Activated CD4-positive, CD25-positive, alpha-beta regulatory T cell treated with anti-CD3 and anti-CD28 coated beads, Interleukin-2, amount 50 U/mL, for 16 hours (primary cell): ENCODE data around the gene GALNT13.

Experiments
- DNase-seq: peaks from one replicate; pipeline ENCODE4 v3.0.0-alpha.2; 2020; ENCODE audit warnings: low read depth, low spot score

GALNT13 gene

DNA sequence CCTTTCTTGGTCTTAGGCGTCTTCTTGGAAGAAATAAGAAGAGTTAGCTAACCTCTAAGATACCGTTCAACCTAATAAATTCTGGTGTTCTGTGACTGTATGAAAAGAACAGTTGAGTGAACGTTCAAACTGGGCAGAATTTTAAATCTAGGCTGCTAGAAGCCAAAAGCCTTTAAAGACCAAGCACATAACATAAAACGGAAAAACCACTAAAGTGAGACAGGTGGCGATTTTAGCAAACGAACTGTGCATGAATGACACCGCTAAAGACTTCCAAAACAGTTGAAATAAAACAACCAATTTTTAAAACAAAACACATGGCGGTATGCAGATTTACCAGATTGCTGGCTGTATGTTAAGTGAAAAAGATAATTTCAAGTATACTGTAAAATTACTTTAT is 73.1 kb downstream of the GALNT13 start:
- DNase-seq = no peak

DNA sequence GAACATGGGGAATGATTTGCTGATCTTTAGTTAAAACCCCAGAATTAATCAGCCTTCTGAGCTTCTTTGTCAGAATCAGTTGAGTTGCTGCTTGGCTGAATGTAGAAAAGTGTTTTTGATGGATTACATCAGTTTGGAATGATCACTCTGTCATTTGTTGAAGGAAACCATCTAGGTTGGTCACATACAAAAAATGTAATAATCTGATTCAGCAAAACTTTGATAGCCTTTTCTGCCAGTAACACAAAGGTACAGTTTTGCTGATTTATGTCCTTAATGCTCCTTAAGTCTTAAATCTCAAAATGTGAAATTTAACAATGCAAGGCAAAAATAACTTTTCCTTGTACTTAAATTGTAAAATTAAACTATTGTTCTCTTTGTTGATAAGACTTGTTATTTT is 74.3 kb downstream of the GALNT13 start:
- DNase-seq = no peak

DNA sequence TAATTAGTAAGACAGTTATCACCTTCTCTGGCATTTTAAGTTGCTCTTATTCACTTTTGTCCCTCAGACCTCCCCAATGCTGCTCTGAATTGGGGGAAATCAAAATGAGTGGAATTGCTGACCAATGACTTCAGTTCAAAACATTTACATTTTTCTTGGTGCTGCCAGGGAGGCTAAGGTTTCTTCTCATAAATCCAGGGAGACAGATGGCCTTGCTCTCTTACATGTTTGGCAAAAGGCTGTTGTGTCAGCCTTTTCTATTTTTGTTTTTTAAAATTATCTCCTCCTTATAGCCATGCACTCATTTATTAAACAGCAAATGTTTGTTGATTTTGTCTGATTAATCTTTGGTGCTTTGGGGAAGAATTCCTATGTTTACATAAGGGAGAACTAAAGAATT is 82.0 kb downstream of the GALNT13 start:
- DNase-seq = no peak

DNA sequence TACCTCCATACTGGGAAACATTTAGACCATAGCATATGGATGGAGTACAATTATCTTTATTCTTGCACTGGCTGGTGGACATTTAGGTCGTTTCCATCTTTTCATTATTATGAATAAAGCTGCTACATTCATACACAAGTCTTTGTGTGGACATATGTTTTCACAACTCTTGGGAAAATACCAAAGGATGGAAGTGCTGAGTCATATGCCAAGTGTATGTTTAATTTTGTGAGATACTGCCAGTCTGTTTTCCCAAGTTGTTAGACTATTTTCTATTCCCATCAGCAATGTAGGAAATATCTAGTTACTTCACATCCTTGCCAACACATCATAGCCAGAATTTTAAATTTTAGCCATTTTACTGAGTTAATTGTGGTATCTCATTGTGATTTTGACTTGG is 91.5 kb downstream of the GALNT13 start:
- DNase-seq = no peak

DNA sequence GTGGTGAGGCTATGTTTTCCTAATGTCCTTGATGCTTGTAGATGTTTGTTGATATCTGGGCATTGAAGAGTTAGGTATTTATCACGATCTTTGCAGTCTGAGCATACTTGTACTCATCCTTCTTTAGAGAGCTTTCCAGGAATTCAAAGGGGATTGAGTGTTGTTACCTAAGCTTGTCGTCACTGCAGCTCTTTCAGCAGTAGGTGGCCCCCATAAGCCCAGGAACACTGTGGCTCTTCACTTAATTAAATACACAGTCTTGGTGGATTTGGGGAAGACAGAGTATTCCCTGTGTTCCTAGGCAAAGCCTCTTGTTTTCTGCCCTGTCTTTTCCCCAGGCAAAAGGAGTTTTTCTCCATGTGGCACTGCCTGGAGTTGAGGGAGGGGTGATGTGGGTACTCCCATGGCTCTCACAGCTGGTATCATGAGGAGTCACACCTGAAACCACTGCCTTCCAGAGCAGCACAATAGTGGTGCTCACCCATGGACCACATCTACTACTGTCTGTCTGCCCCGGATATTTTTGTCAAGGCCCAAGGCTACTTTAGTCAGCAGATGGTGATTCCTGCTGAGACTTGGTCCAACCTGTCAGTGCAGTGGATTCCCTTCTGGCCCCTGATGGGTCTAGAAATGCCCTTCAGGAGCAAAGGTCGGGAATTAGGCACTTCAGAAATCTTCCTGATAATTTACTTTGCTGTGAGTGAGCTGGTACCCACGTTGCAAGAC is 95.7 kb downstream of the GALNT13 start:
- DNase-seq = no peak

DNA sequence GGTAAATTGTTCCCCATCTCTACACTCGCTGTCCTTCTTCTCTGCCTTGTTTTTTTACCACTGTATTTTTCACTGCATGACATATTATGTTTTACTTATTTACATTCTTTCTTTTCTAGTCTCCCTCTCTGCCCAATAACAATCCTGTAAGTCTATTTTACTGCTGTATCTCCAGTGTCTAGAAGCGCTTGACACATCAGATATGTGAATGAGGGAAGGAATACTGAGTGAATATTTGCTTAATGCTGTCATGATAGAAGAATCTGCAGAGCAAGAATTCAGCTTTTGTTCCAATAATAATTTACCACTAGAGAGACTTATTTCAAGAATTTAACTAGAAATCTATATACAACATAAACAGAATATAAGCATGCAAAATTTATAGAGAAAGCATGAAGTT is 99.5 kb downstream of the GALNT13 start:
- DNase-seq = no peak

DNA sequence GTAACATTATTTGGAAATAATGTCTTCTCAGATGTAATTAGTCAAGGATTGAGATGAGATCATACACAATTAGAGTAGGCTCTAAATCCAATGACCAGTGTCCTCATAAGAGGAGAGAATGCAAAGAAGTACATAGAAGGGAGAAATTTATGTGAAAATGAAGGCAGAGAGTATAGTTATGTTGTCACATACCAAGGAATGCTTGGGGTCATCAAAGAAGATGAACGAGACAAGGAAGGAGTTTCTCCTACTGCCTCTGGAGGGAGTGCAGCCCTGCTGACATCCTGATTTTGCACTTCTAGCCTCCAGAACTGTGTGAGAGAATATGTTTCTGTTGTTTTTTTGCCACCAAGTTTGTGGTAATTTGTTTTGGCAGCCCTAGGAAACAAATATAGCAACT is 100.1 kb downstream of the GALNT13 start:
- no peak for DNase-seq

DNA sequence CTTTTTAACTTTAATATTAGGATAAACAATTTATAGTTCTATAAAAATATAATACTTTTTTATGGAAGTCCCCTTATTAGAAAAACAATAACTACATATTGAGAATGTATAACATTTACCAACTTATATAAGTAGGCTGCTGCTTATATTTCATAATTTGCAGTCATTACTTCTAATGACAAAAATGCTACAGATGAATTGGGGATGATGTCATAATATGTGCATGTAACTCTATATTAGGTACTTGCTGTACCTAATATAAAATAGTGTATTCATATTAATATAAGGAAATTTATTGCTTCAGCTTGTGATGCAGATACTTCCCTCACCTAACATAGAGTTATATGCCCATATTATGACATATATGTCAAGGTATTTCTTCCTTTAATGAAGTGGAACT is 100.7 kb downstream of the GALNT13 start:
- DNase-seq = no peak

DNA sequence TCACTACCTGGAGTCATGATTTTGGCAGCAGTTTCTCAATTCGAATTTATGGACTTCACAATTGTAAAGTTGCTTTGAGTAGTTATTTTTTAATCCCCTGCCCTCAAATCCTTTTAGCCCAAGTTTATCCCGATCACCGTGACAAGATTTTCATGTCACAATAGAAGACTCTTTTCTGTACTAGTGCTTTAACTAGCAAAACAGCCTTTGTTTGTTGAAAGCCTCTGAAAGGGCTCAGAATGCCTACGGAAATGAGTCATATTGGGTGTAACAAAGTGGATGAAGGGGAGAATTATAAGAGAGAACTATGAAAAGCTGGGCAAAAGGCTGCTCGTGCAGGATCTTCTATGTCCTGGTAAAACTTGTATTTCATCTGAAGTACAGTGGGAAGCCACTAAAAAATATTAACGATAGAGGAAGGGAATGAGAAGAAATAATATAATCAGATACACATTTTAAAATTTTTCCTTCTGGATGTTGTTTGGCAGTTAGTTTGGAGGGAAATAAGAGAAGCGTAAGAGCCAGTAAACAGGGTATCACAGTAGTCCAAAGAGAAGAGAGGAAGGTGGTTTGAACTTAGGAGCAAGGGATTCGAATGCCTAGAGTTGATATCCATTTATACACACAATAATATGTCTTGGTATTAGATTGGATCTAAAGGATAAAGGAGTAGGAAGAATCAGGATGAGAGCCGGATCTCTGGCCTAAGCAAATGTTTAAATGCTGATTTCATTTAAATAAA is 114.9 kb downstream of the GALNT13 start:
- DNase-seq = no peak

DNA sequence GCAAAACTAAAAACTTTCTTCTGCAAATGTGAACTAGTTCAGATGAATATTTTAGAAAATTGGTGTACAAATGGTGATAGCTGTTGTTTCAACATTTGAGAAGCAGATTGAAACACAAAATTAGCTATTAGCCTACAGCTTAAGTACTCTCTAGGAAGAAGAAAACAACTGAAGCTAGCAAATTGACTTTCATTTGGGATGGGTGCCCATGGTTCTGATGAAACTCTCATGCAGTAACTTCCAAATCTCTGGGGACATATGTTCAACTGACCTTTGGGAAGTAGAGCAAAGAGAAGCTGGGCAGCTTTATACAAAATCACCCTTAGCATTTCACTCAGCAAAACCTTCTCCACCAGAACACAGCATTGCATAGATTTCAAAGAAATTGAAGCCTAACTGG is 119.0 kb downstream of the GALNT13 start:
- DNase-seq = no peak

DNA sequence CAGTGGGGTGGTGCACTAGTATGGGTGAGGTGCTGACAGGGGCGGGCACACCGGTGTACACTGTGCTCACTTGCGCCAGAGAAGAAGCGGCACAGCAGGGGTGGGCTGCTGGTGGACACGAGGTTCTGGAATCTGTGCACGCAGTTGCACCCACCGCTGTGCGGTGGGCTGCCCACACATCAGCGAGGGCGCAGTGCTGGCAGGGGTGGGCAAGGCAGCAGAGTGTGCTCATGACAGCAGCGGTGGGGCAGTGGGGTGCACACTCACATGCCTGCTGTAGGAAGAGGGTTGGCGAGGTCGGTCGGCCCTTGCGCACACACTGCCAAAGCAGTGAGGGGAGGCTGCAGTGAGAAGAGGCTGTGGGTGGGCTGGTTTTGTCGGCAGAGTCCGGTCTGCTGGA is 141.8 kb downstream of the GALNT13 start:
- no peak for DNase-seq

DNA sequence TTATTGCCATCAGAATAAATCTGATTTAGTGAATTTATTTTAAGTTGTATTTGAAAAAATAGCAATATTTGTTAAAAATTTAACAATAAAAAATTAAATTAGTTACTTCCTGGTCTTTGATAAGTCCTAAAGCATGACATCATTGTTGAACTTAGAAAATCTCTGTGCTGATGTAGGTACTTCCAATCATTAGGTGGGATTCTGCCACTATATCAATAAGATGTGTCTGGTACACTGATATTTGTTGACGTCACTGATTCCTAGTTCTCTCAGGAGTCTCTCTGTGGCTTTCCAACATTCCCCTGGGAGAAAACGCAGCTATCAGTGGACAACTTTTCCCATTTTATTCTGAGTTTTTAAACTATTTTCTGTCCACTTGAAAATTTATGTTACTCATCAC is 143.5 kb downstream of the GALNT13 start:
- DNase-seq = no peak

DNA sequence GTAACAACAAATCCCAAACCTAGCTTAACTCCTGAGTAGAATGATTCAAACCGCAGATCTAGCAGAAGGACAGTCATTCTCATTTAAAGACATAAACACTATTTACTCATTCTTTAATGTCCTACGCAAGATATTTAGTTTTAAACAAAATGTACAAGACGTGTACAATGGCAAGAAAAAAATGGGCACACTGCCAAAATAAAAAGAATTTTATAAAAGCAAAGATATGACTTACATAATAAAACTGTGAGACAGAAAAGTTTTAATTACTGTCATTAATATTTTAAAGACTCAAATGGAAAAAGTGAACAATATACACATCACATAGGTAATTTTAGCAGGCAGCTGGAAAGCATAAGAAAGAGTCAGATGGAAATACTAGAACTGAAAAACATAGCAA is 157.8 kb downstream of the GALNT13 start:
- DNase-seq = no peak

DNA sequence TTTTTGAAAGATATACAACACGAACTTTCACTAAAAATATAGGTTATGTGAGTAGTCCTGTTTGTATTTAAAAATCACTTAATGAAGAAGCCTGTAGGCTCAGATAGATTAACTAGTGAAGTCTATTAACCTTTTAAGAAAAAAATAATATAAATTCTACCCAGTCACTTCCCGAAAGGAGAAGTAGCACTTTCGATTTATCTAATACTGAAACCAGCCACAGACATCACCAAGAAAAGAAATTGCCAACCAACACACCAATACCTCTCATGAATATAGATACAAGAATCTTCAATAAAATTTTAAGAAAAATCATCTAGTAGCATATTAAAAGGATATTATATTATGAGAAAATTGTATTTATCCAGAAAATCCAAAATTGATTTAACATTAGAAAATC is 160.5 kb downstream of the GALNT13 start:
- DNase-seq = no peak

DNA sequence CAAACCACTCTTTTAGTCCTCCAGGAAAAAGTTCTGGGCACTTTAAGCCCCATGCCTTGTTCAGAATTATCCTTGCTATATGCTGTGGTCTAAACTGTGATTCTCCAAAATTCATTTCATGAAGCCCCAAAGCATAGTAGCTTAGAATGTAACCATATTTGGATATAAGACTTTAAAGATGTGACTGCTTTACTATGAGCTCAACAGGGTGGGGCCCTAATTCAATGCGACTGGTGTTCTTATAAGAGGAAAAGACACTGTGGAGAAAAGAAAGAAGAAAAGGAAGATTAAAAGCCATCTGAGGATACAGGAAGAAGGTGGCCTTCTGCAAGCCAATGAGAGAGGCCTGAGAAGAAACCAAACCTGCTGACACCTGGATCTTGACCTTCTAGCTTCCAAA is 174.8 kb downstream of the GALNT13 start:
- DNase-seq = no peak

DNA sequence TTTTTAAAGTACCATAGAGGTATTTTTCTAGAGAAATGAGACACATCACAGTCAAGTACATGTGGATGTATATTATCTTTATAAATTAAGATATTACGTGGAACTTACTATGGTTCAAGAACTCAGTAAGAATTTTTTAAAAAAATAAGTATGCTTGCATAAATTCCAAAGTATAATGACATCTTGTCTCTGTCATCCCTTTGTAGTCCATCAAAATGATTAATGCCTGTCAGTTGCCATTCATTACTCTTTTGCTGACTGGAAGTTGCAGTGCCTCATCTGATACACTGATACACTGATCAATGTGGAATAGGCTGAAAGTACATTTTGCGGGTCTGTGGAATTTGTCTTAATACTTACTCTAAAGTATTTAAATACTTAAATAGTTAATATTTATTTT is 177.2 kb downstream of the GALNT13 start:
- no peak for DNase-seq

DNA sequence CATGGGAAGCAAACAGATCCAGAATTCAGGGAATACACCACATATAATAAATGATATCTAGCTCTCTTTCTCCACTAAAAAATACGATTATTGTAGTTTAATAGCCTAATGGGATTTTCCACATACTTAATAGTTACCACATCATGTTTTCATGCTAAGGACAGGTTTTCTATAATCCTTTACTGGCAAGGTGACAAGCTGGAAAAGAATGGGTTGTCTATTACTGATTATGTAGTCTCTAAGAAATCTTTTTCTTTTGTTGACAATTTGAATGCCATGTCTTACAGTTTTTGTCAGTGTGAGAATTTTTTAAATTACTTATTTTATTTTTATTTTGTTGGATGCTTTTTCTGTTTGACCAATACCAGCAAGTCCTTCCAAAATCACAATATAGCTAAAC is 177.8 kb downstream of the GALNT13 start:
- no peak for DNase-seq

DNA sequence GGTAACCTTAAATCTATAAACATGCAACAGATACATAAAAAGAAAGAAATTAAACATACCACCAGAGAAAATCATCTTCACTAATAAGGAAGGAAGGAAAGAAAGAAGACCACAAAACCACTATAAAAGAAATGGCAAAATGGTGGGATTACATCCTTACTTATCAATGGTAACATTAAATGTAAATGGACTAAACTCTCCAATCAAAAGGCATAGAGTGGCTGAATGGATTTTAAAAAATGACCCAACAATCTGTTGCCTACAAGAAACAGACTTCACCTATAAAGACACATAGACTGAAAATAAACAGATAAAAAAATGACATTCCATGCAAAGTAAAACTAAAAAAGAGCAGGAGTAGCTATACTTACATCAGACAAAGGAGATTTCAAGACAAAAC is 195.4 kb downstream of the GALNT13 start:
- DNase-seq = no peak

DNA sequence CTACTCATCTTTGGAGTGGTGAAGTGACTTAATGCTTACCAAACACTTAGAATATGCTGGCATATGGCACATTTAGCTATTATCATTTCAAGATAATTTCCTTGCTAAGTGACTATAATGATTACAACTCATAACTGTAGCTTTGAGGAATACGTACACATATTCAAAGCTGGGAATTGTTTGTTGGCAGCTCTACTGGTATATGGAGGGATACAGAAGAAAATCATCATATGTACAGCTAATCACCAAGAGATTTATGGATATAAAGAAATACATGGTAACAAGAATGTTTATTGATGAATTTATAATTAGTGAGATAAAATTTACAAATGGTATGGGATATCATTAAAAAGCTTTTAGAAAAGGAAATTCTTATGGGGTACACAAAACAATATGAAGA is 207.2 kb downstream of the GALNT13 start:
- DNase-seq = no peak

DNA sequence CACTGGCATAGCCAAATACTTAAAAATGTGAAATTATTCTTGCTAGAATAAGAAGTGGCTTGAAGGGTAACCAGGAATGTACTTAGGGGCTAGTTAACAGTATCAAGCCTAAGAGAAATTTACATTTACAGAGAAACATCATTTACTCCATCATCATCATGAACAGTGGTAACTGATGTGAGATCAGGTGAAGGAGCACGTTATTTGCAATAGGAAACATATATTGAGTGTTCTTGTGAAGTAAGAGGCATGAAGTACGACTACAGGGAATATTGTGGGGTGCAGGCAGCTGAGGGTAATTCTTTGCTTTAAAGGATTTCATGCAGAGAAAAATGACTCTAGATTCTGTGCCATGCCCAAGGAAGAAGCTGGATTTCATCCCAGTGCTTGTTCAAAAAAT is 220.8 kb downstream of the GALNT13 start:
- DNase-seq = no peak

DNA sequence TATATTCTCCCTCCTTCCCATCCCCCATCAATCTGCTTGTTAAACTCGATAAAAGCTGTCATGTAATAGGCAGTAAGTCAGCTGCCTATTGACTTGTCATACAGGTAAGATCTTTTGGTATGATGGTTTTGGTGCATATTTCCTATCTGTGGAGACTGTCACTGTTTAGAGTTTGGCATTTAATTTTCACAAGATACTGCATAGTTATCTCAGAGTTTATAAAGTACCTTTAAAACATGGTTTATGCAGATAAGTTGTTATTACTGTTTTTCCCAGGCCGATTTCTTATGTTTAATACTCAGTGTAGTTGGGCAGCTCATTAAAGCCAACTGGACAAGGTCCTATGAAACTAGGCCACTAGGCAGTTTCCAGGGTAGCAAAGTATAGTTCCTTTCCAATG is 222.1 kb downstream of the GALNT13 start:
- DNase-seq = no peak

DNA sequence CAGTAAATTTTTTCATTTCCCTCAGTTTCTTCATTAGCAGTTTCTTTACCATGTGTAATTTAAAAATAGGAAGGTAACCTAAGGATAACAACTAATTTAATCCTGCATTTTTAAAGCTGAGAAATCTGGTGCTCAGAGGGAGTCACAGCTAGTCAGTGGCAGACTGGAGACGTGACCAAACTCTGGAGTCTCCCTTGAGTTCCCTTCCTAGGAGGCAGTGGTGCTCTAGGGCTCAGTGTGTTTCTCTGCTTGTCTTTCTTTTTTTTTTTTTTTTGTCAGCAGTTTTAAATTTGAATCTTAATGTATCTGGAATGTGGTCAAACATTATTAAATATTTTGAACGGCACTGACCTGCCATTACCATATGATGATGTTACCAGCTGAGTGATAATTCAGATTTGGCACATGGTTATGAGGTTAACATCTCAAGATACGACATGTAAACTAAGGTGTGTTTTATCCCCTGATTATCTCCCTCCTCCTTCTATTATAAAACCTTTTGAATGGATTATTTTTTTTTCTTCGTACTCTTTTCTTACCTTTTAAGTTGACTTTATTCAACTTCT is 226.2 kb downstream of the GALNT13 start:
- no peak for DNase-seq

DNA sequence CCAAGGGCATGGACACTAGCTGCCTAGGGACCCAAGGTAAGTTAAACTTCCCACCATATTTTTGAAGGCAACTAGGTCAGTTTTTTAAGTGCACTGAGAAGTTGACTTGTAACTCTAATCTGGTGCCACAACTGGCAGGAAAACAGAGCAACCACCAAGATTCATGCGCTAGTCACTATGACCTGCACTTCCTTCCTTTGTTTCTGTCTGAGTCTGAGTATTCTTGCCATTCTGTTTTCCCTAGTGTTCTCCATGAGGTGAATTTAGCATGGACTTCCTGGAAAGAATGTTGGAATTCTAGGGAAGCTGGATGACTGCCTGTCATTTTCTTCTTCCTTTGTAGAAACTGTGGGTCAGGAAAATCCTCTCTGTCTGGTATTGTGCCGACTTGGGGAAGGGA is 249.0 kb downstream of the GALNT13 start:
- DNase-seq = no peak
